Stomach (tissue), 4 donors: ENCODE measurements around the gene PDE6A.

ENCODE experiments used
- EP300 ChIP-seq: sonication (generic); formaldehyde crosslinking; IDR thresholded peaks from one replicate; pipeline ENCODE4 v1.6.1; 2017; ENCODE audit warnings: antibody characterized with exemption
- POLR2A ChIP-seq, 4 donors: fragments of 450-650 bp; IDR thresholded peaks; one replicate each; pipeline ENCODE4 v1.6.1; 2016; ENCODE audit warnings: antibody characterized with exemption in 4 of 4, control low read depth in 2 of 4, mild to moderate bottlenecking in 1 of 4, moderate library complexity in 1 of 4
- TF ChIP-seq, protein P1 (sequence below), 7 experiments: fragments of 450-650 bp in 4 of 7; fragments of 200-600 bp in 3 of 7; sonication (generic) in 3 of 7; IDR thresholded peaks; one replicate each; pipeline ENCODE4 v1.5.1; 2016 to 2019; ENCODE audit warnings: antibody characterized with exemption in 7 of 7, control low read depth in 2 of 7, mild to moderate bottlenecking in 1 of 7

- TF ChIP-seq EP300 (no peak), POLR2A (IDR thresholded peaks at IDR 0.05) (no peak)
- TF ChIP-seq, protein P1, sequence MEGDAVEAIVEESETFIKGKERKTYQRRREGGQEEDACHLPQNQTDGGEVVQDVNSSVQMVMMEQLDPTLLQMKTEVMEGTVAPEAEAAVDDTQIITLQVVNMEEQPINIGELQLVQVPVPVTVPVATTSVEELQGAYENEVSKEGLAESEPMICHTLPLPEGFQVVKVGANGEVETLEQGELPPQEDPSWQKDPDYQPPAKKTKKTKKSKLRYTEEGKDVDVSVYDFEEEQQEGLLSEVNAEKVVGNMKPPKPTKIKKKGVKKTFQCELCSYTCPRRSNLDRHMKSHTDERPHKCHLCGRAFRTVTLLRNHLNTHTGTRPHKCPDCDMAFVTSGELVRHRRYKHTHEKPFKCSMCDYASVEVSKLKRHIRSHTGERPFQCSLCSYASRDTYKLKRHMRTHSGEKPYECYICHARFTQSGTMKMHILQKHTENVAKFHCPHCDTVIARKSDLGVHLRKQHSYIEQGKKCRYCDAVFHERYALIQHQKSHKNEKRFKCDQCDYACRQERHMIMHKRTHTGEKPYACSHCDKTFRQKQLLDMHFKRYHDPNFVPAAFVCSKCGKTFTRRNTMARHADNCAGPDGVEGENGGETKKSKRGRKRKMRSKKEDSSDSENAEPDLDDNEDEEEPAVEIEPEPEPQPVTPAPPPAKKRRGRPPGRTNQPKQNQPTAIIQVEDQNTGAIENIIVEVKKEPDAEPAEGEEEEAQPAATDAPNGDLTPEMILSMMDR (IDR thresholded peaks at IDR 0.05): no peak
These were observed 98.6 kb downstream of the PDE6A start for GRCh38 chr5:149846021-149846420.
